RWPE2 (cell line): Measurements from ENCODE around the gene LENG1.

Experiments used
- ATAC-seq: fragments of 200-7000 bp; cut with Tn5 transposase; 3 replicates; pipeline ENCODE4 v1.9.1; 2021; ENCODE audit warnings: low read depth
- DNase-seq: peaks from one replicate; pipeline ENCODE4 v3.0.0-alpha.2; 2020; ENCODE audit warnings: low spot score
- H3K27ac ChIP-seq: fragments of 450-650 bp; 2 replicates; pipeline ENCODE4 v1.5.1; 2017; ENCODE audit warnings: mild to moderate bottlenecking; ENCODE audit not compliant: poor library complexity, severe bottlenecking
- H3K27me3 ChIP-seq: fragments of 250-450 bp; sonication (Bioruptor Pico); 2 replicates; pipeline ENCODE4 v1.5.1; 2021; ENCODE audit warnings: mild to moderate bottlenecking, moderate library complexity; ENCODE audit not compliant: insufficient read depth, poor library complexity, severe bottlenecking
- H3K36me3 ChIP-seq: fragments of 250-450 bp; sonication (Bioruptor Pico); 2 replicates; pipeline ENCODE4 v1.5.1; 2020; ENCODE audit warnings: low read depth, mild to moderate bottlenecking, moderate library complexity
- H3K4me1 ChIP-seq: fragments of 250-450 bp; sonication (Bioruptor Pico); 2 replicates; pipeline ENCODE4 v1.5.1; 2021; ENCODE audit warnings: mild to moderate bottlenecking, moderate library complexity; ENCODE audit not compliant: insufficient read depth, poor library complexity, severe bottlenecking
- H3K4me3 ChIP-seq: fragments of 250-450 bp; sonication (Bioruptor Pico); 2 replicates; pipeline ENCODE4 v1.5.1; 2021; ENCODE audit warnings: mild to moderate bottlenecking, moderate library complexity; ENCODE audit not compliant: severe bottlenecking
- H3K9me3 ChIP-seq: fragments of 250-450 bp; sonication (Bioruptor Pico); 2 replicates; pipeline ENCODE4 v1.5.1; 2021; ENCODE audit warnings: mild to moderate bottlenecking, moderate library complexity; ENCODE audit not compliant: severe bottlenecking
- TF ChIP-seq, protein P1 (sequence below): fragments of 450-650 bp; IDR thresholded peaks from one replicate; pipeline ENCODE4 v1.5.1; 2017; ENCODE audit warnings: mild to moderate bottlenecking, moderate library complexity; ENCODE audit not compliant: poor library complexity, severe bottlenecking

The LENG1 gene

DNA sequence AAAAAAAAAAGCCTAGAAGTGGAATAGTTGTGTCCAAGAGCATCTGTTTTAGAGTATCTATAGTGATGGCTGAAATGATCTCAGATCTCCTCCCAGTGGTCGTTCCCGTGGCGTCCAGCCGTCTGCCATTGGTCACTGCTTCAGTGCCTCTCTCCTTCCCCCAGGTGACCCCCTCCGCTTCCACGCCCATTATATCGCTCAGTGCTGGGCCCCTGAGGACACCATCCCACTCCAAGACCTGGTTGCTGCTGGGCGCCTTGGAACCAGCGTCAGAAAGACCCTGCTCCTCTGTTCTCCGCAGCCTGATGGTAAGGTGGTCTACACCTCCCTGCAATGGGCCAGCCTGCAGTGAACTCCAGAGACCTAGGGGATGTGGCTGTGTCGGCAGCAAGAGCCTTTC lies 33.5 kb upstream of the LENG1 start:
- no peaks in the 10 kb centered on the region for H3K4me1 ChIP-seq
- peaks cover 19% of the 10 kb centered on the region for H3K36me3 ChIP-seq
- no peak overlapping the region for H3K27ac ChIP-seq
- no peaks in the 10 kb centered on the region for H3K27me3 ChIP-seq
- TF ChIP-seq, protein P1, sequence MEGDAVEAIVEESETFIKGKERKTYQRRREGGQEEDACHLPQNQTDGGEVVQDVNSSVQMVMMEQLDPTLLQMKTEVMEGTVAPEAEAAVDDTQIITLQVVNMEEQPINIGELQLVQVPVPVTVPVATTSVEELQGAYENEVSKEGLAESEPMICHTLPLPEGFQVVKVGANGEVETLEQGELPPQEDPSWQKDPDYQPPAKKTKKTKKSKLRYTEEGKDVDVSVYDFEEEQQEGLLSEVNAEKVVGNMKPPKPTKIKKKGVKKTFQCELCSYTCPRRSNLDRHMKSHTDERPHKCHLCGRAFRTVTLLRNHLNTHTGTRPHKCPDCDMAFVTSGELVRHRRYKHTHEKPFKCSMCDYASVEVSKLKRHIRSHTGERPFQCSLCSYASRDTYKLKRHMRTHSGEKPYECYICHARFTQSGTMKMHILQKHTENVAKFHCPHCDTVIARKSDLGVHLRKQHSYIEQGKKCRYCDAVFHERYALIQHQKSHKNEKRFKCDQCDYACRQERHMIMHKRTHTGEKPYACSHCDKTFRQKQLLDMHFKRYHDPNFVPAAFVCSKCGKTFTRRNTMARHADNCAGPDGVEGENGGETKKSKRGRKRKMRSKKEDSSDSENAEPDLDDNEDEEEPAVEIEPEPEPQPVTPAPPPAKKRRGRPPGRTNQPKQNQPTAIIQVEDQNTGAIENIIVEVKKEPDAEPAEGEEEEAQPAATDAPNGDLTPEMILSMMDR, result no peak
- H3K4me3 ChIP-seq, result no peak overlapping the region
- ATAC-seq (no peak), DNase-seq (no peak)
- no peaks in the 10 kb centered on the region for H3K9me3 ChIP-seq

DNA sequence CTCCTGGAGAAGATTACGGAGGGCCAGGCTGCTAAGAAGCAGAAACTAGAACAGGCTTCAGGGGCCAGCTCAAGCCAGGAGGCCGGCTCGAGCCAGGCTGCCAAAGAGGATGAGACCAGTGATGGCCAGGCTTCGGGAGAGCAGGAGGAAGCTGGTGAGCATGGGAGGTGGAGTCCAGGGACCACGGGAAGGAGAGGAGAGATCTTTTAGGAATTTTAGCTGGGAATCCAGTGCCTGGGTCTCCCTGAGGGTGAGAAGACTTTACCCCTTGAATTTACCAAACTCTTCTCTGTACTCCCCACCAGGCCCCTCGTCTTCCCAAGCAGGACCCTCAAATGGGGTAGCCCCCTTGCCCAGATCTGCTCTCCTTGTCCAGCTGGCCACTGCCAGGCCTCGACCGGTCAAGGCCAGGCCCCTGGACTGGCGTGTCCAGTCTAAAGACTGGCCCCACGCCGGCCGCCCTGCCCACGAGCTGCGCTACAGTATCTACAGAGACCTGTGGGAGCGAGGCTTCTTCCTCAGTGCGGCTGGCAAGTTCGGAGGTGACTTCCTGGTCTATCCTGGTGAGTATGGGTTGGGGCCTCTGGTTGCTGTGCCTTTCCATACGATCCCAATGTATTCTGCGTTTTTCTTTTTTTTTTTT lies 32.4 kb upstream of the LENG1 start:
- no peak for ATAC-seq
- TF ChIP-seq, protein P1, result no peak
- H3K4me1 ChIP-seq, result no peaks in the 10 kb centered on the region

DNA sequence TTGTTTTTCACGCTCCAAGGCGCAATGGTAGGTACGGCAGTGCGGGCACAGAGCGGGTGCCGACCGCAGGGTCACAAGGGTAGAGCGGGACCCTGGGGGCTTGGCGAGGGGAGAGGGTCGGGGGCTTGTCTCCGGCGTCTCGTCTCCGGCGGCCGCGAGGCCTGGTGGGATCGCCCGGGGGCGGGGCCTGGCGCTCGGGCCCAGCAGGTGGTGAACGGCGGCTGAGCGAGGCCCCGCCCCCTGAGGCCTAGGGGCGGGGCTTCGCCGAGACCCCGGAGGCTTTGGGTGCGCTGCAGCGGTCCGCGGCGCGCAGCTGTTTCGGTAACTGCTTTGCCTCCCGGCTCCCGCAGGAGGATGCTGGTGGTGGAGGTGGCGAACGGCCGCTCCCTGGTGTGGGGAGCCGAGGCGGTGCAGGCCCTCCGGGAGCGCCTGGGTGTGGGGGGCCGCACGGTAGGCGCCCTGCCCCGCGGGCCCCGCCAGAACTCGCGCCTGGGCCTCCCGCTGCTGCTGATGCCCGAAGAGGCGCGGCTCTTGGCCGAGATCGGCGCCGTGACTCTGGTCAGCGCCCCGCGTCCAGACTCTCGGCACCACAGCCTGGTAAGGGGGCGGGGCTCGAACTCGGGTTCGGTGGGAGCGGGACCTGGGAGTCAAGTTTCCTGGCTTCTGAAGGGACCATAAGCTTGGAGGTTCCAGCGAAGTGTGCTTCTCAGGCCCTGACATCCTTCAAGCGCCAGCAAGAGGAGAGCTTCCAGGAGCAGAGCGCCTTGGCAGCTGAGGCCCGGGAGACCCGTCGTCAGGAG lies 31.7 kb upstream of the LENG1 start, which contains the start of gene TSEN34:
Gene TSEN34 (plus strand): TSS at position 298 of the 800 bp plus-strand sequence. CDS start 57 bp downstream, at position 355.
- H3K36me3 ChIP-seq, result peaks cover 27% of the 10 kb centered on the region
- TF ChIP-seq, protein P1, result no peak

More for the DNA sequence above, 32.4 kb upstream of the LENG1 start:
- peak overlapping the region; percentile 71 for H3K4me3 ChIP-seq
- no peak for DNase-seq
- no peaks in the 10 kb centered on the region for H3K27me3 ChIP-seq
- peaks cover 26% of the 10 kb centered on the region for H3K36me3 ChIP-seq
- H3K9me3 ChIP-seq, result no peaks in the 10 kb centered on the region
- peak overlapping the region; percentile 76 for H3K27ac ChIP-seq

DNA sequence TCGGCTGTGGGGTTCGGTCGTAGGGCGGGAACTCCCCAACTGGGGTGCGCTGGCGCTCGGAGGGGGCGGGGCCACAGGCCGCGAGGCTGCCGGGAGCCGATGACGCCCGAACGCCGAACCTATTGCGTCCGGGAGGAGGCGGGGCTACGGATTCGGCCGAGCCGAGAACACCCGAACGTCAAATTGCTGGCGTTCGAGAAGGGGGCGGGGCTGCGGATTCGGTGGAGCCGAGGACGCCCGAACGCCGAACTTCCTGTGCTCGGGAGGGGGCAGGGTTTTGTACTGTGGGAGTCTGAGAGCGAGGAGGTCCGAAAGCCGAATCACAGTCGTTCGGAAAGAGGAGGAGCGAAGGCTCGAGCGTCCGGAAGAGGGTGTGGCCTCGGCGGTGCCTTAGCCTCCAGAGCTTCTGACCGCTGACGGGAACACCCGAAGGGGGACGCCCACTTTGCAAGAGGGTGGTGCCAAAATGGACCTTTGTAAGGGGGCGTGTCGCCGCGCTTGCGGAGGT lies 31.0 kb upstream of the LENG1 start:
- ATAC-seq, result peak; percentile 70

More for the DNA sequence above, 31.7 kb upstream of the LENG1 start, which contains the start of gene TSEN34:
- Histone ChIP-seq H3K27ac (peak within 1 kb of the TSS; percentile 76), H3K27me3 (no peaks in the 10 kb centered on the region), H3K4me3 (peak within 1 kb of the TSS; percentile 71), H3K4me1 (no peaks in the 10 kb centered on the region), H3K9me3 (no peaks in the 10 kb centered on the region)
- no peak for DNase-seq
- peak; percentile 26 for ATAC-seq

More for the DNA sequence above, 31.0 kb upstream of the LENG1 start:
- Histone ChIP-seq H3K27ac (peak overlapping the region; percentile 76), H3K4me3 (peak overlapping the region; percentile 71), H3K9me3 (no peaks in the 10 kb centered on the region), H3K36me3 (peaks cover 31% of the 10 kb centered on the region), H3K4me1 (no peaks in the 10 kb centered on the region), H3K27me3 (no peaks in the 10 kb centered on the region)
- TF ChIP-seq, protein P1, result no peak
- DNase-seq, result peak; percentile 99
